Measurements from ENCODE around the gene RBM39.
"Not testable (repeated sequence)": the region's sequence is repeated elsewhere in the genome, so short reads cannot be mapped to it uniquely, and the experiment has no call there.

The RBM39 gene

GRCh38 chr20:35704514-35705261, 37.4 kb downstream of the RBM39 start:
- no peak for DNase-seq

GRCh38 chr20:35702824-35703695, 39.0 kb downstream of the RBM39 start:
- DNase-seq = no peak

- no peak for DNase-seq
Measured at GRCh38 chr20:35702051-35702823, 39.8 kb downstream of the RBM39 start.

- no peak for DNase-seq
Measured at GRCh38 chr20:35700625-35701148, 41.4 kb downstream of the RBM39 start.

- DNase-seq = no peak
Measured at GRCh38 chr20:35699957-35700624, 42.0 kb downstream of the RBM39 start.

GRCh38 chr20:35699127-35699956, 42.7 kb downstream of the RBM39 start, which contains the start of the genes NFS1 and ROMO1:
NFS1 (minus strand) TSS chr20:35699352; CDS start chr20:35699288, 64 bp downstream.
ROMO1 (plus strand) TSS chr20:35699405; CDS start chr20:35699633, 228 bp downstream.
- DNase-seq = peak; percentile 83

- peak; percentile 12 for DNase-seq
Measured at GRCh38 chr20:35698298-35699126, 43.5 kb downstream of the RBM39 start.

GRCh38 chr20:35697696-35698297, 44.3 kb downstream of the RBM39 start:
- DNase-seq = no peak

- no peak for DNase-seq
Measured at GRCh38 chr20:35695978-35696377, 46.1 kb downstream of the RBM39 start.

- no peak for DNase-seq
Measured at GRCh38 chr20:35695245-35695749, 46.8 kb downstream of the RBM39 start.

GRCh38 chr20:35690265-35690664, 51.8 kb downstream of the RBM39 start:
- DNase-seq = no peak

GRCh38 chr20:35686872-35687271, 55.2 kb downstream of the RBM39 start:
- DNase-seq = peak; percentile 4

- DNase-seq = not testable (repeated sequence)
Measured at GRCh38 chr20:35685368-35685767, 56.7 kb downstream of the RBM39 start.

GRCh38 chr20:35681960-35682359, 60.1 kb downstream of the RBM39 start:
- no peak for DNase-seq

- no peak for DNase-seq
Measured at GRCh38 chr20:35680452-35681183, 61.4 kb downstream of the RBM39 start.

- DNase-seq = no peak
Measured at GRCh38 chr20:35674921-35675320, 67.1 kb downstream of the RBM39 start.

- no peak for DNase-seq
Measured at GRCh38 chr20:35673884-35674283, 68.2 kb downstream of the RBM39 start.

GRCh38 chr20:35669681-35670080, 72.4 kb downstream of the RBM39 start:
- DNase-seq = no peak

GRCh38 chr20:35669221-35669620, 72.8 kb downstream of the RBM39 start:
- no peak for DNase-seq

Data from fibroblast of skin of scalp (primary cell).